ENCODE results near the gene SYT17. TPM values are rescaled to one million over a fixed set of nuclear protein-coding genes. Genes with fewer than 3 reads are reported as not detected.

Gene SYT17
- total and polyA plus RNA-seq, 11 donors: 0.23 to 5.2 (median 0.66) TPM

- no peak for DNase-seq
- H3K36me3 ChIP-seq: peaks cover 0 to 38% (median 5%) of the 10 kb centered on the region in 9 donors
- intact Hi-C loops (cut with DNase I): loop anchor here in 1 of 10 donors (10.0 kb wide), 1 partner anchor 57 kb away; the partner anchor contains the start of gene CLEC19A
- ATAC-seq: no peak
- no peak overlapping the region for H3K4me3 ChIP-seq
- no peaks in the 10 kb centered on the region for H3K27me3 ChIP-seq
- H3K27ac ChIP-seq: no peak overlapping the region
- 47 to 72% (median 65%) methylated on average over 2 of the region's 2 CpGs for WGBS, 4 donors
- TF ChIP-seq CTCF (IDR thresholded peaks at IDR 0.05) (no peak), POLR2A (IDR thresholded peaks at IDR 0.05) (no peak)
- peaks cover 0 to 18% (median 2%) of the 10 kb centered on the region in 12 donors for H3K9me3 ChIP-seq
- no peaks in the 10 kb centered on the region for H3K4me1 ChIP-seq
Observed at GRCh38 chr16:19227643-19228042, 59.6 kb downstream of the SYT17 start.

- intact Hi-C loops (cut with DNase I): loop anchor here in 1 of 10 donors (10.0 kb wide), 1 partner anchor 57 kb away; the partner anchor contains the start of gene CLEC19A
- DNase-seq (no peak), ATAC-seq (no peak)
- Histone ChIP-seq H3K4me3 (no peak overlapping the region), H3K27ac (no peak overlapping the region), H3K4me1 (no peaks in the 10 kb centered on the region), H3K27me3 (no peaks in the 10 kb centered on the region), H3K9me3 (peaks cover 0 to 14% (median 2%) of the 10 kb centered on the region in 12 donors), H3K36me3 (peaks cover 0 to 38% (median 5%) of the 10 kb centered on the region in 9 donors)
- 74 to 79% (median 76%) methylated on average over 4 of the region's 4 CpGs for WGBS, 4 donors
- TF ChIP-seq POLR2A (IDR thresholded peaks at IDR 0.05) (no peak), CTCF (IDR thresholded peaks at IDR 0.05) (no peak)
Observed at GRCh38 chr16:19228052-19228451, 60.0 kb downstream of the SYT17 start.

- Histone ChIP-seq H3K27me3 (no peaks in the 10 kb centered on the region), H3K36me3 (peaks cover 0 to 32% (median 5%) of the 10 kb centered on the region in 9 donors), H3K27ac (no peak overlapping the region), H3K4me1 (no peaks in the 10 kb centered on the region), H3K9me3 (peaks cover 0 to 11% (median 0%) of the 10 kb centered on the region in 12 donors), H3K4me3 (no peak overlapping the region)
- ATAC-seq: no peak
- no peak for TF ChIP-seq CTCF (IDR thresholded peaks at IDR 0.05)
- TF ChIP-seq POLR2A (IDR thresholded peaks at IDR 0.05): no peak
- DNase-seq: no peak
- 81 to 89% (median 85%) methylated on average over 3 of the region's 3 CpGs for WGBS, 4 donors
- intact Hi-C loops (cut with DNase I): loop anchor here in 1 of 10 donors (10.0 kb wide), 1 partner anchor 56 kb away; the partner anchor contains the start of gene CLEC19A
Observed at GRCh38 chr16:19228575-19228974, 60.5 kb downstream of the SYT17 start.

- Histone ChIP-seq H3K27me3 (no peaks in the 10 kb centered on the region), H3K4me1 (no peaks in the 10 kb centered on the region), H3K36me3 (peaks cover 0 to 16% (median 0%) of the 10 kb centered on the region in 9 donors), H3K4me3 (no peak overlapping the region), H3K9me3 (peaks cover 0 to 15% (median 6%) of the 10 kb centered on the region in 12 donors), H3K27ac (no peak overlapping the region)
- DNase-seq (no peak), ATAC-seq (no peak)
- intact Hi-C loops (cut with DNase I): no loop called here
- TF ChIP-seq POLR2A (IDR thresholded peaks at IDR 0.05): no peak
- TF ChIP-seq CTCF (IDR thresholded peaks at IDR 0.05): no peak
- WGBS, 4 donors: 86 to 96% (median 91%) methylated on average over 3 of the region's 3 CpGs
Observed at GRCh38 chr16:19230575-19230974, 62.5 kb downstream of the SYT17 start.
